Esophagus muscularis mucosa (tissue), 4 donors: Measurements from ENCODE around the gene SH3PXD2A.

Experiments used
- EP300 ChIP-seq: sonication (generic); formaldehyde crosslinking; IDR thresholded peaks from one replicate; pipeline ENCODE4 v1.6.1; 2017; ENCODE audit warnings: antibody characterized with exemption
- POLR2A ChIP-seq: fragments of 450-650 bp; IDR thresholded peaks from one replicate; pipeline ENCODE4 v1.6.1; 2017; ENCODE audit warnings: antibody characterized with exemption, moderate library complexity, mild to moderate bottlenecking, low read depth
- POLR2AphosphoS5 ChIP-seq, 2 donors: sonication (generic); formaldehyde crosslinking; IDR thresholded peaks; one replicate each; pipeline ENCODE4 v1.6.1; 2017; ENCODE audit warnings: antibody characterized with exemption in 2 of 2
- TF ChIP-seq, protein P1 (sequence below), 3 experiments: fragments of 200-600 bp in 2 of 3; fragments of 450-650 bp in 1 of 3; sonication (generic) in 2 of 3; IDR thresholded peaks; one replicate each; pipeline ENCODE4 v1.5.1; 2017 to 2019; ENCODE audit warnings: antibody characterized with exemption in 3 of 3, mild to moderate bottlenecking in 2 of 3, moderate library complexity in 1 of 3

DNA sequence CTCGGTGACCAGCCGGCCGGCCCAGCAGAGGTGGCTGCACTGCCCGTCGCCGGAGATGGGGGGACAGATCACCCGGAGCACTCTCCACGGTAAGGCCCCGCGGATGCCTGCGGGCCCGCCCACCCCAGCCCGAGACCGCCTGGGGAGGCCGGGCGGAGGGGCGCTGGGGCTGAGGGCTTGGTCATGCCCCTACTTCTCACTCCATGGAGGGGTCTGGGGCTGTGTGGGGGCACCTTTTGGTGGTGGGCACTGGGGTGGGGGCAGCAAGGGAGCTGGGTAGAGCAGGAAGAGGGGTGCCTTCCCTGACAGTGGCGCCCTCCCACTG, 300.1 kb downstream of the SH3PXD2A start:
- TF ChIP-seq, protein P1, sequence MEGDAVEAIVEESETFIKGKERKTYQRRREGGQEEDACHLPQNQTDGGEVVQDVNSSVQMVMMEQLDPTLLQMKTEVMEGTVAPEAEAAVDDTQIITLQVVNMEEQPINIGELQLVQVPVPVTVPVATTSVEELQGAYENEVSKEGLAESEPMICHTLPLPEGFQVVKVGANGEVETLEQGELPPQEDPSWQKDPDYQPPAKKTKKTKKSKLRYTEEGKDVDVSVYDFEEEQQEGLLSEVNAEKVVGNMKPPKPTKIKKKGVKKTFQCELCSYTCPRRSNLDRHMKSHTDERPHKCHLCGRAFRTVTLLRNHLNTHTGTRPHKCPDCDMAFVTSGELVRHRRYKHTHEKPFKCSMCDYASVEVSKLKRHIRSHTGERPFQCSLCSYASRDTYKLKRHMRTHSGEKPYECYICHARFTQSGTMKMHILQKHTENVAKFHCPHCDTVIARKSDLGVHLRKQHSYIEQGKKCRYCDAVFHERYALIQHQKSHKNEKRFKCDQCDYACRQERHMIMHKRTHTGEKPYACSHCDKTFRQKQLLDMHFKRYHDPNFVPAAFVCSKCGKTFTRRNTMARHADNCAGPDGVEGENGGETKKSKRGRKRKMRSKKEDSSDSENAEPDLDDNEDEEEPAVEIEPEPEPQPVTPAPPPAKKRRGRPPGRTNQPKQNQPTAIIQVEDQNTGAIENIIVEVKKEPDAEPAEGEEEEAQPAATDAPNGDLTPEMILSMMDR (IDR thresholded peaks at IDR 0.05) = no peak
- TF ChIP-seq POLR2A (no peak), EP300 (no peak), POLR2AphosphoS5 (IDR thresholded peaks at IDR 0.05) (no peak)
